Measurements from ENCODE around the gene DLX1.
"Not testable (repeated sequence)": the region's sequence is repeated elsewhere in the genome, so short reads cannot be mapped to it uniquely, and the experiment has no call there.

The DLX1 gene

DNA sequence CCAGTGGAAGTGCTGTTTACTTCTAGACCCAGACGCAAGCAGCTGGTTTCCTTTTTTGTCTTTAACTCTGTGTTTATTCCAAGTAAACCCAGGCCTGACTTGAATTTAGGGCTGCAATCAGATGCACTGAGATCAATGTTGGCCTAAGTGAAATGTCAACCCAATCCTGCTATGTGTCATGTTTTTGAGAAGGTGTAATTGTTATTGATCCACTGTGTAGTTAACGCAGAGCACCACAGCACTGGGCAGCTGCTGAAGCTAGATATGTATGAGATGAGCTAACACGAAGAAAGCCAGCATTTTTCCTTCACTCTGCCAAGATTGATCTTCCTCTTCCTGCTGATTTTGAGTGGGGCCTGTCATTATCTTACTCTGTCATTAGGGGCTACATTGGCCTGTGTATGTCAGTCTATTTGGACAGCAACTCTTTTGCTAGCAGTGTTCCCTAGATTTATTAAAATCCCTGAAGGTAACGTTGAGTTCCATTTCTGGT is 18.9 kb upstream of the DLX1 start:
- DNase-seq = no peak

DNA sequence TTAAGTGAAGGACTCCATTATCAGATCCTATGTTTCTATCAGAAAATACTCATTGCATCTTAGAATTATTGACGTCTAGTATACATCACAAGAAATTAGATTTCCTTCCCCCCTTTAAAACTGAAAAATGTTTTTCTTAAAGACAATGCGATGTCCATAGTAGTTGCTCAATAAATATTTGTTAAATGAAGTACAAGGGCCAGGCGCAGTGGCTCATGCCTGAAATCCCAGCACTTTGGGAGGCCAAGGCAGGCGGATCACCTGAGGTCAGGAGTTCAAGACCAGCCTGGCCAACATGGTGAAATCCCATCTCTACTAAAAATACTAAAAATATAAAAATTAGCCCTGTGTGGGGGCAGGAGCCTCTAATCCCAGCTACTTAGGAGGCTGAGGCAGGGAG is 17.4 kb upstream of the DLX1 start:
- DNase-seq = not testable (repeated sequence)

DNA sequence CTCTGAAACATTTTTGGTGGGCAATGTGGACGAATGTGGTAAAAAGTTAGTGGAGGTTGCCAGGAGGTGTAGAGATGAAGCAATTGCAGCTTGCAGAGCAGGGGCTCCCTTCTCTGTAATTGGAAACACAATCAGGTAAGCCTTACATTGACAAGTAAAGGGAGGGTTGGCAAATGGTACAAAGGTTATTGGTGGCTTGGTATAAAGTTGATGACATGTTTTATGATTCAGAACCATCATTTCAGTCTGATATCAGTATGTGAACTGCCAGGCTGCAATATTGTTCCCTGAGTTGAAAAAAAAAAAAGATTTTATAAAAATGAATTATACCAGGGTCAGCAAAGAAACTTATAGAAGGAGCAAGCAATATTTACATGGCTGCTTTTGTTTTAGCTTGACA is 14.4 kb upstream of the DLX1 start:
- DNase-seq = no peak

DNA sequence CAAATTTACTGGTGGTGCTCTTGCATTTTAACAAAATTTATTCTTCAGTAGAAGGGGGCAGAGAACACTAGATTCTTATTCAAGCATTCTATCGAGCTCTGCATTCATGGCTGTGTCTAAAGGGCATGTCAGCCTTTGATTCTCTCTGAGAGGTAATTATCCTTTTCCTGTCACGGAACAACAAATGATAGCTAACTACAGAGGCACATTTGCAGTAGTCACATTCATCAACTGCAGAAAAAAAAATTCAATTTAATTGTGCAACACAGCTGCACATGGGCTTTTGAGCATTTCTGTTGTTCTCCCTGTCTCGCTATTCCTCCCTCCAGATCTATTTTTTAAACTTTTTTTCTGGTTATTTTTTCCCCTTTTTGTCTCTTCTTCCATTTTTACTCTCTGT is 13.0 kb upstream of the DLX1 start:
- peak; percentile 84 for DNase-seq

GRCh38 chr2:172072706-172073105 is 12.6 kb upstream of the DLX1 start:
- peak; percentile 84 for DNase-seq

- no peak for DNase-seq
Measured at GRCh38 chr2:172073518-172073917, 11.8 kb upstream of the DLX1 start.

GRCh38 chr2:172074254-172074653 is 11.1 kb upstream of the DLX1 start:
- no peak for DNase-seq

DNA sequence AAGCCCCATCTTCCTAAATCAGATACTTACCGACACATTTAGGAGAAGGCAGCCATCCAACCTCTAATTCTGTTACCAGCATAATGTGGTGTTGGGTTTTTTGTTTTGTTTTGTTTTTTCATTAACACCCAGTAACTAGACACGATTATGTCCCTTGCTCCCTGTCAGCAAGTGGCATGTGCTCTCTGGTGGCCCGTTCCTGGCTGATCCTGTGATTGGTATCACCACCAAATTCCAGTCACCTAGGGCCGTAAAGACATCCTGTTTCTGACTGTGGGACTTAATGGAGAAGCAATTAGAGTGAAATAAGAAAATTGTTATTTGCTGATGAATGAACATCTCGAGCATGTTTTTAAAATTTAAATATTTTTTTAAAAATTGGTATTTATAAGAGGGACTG is 5.9 kb upstream of the DLX1 start:
- DNase-seq = no peak

GRCh38 chr2:172079838-172080640 is 5.3 kb upstream of the DLX1 start:
- no peak for DNase-seq

GRCh38 chr2:172080641-172081220 is 4.6 kb upstream of the DLX1 start:
- DNase-seq = no peak

- DNase-seq = no peak
Measured at GRCh38 chr2:172081221-172082022, 3.9 kb upstream of the DLX1 start.

- no peak for DNase-seq
Measured at GRCh38 chr2:172082105-172082943, 3.0 kb upstream of the DLX1 start.

GRCh38 chr2:172082944-172083627 is 2.2 kb upstream of the DLX1 start:
- DNase-seq = no peak

DNA sequence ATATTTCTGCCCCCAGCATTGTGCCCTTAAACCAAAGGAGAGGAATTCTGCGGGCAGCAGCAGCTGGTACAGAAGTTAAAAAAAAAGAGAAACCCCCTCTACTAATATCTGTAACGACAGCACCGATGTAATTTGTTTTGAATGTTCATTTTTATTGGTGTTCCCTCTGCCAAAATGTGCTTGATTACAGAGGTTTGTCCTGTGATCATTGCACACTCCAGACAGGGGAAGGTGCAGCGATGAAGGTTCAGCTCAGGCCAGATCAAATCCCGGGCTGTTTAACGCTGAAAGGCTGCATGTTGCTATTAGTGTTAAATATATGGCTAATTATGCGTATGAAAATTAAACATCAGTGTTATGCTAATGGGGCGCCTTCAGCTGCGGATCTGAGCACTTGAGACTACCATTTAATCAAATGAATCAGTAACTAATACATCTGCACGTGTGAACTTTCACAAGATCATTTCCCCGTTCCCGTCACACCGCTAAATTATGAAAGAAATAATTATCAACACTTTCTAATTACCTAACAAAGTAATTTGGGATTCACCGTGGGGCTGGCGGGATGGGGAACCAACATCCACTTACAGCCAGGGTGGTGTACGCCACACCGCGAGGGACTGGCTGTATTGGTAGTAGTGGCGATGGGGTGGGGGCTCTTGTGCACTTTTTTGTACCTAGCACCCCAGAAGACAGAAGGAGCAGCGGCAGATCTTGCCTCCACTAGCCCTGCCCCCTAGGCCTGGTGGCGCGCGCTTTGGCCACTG is 1.5 kb upstream of the DLX1 start:
- no peak for DNase-seq

- DNase-seq = no peak
Measured at GRCh38 chr2:172084395-172084644, 987 bp upstream of the DLX1 start.

DNA sequence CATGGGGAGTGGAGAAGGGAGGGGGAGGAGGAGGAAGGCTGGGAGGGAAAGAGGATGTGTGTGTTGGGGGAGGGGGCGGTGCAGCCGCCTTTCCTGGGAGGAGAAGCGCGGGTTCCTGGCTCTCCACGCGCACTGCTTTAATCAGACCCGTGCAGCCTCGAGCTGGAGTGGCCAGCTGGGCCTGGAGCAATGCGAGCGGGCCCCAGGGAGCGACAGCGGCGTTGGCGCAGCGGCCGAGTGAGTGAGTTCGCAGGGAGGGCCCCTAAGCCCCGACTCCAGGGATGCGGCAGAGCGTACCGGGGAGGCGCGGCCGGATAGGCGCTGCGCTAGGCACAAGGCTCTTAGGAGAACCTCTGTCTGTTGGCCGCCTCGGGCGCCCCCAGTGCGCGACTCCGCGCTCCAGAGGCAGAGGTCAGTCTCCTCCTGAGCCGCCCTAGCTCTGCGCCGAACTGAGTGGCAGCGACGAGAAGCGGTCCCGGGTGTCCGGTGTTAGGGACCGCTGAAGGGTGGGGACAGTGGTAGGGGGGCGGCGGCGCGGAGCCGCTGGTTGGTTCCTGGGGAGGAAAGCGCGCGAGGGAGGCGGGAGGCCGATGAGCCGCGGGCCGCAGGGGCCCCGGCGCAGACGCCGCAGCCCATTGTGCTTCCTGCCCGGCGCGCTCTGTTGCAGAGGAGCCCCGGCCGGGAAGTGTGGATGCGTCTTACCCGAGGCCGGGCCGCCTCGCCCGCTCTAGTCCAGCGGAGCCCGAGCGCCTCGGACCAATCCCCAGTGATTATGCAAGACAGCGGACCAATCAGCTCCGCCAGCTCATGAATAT is 455 bp upstream of the DLX1 start:
- peak; percentile 96 for DNase-seq

DNA sequence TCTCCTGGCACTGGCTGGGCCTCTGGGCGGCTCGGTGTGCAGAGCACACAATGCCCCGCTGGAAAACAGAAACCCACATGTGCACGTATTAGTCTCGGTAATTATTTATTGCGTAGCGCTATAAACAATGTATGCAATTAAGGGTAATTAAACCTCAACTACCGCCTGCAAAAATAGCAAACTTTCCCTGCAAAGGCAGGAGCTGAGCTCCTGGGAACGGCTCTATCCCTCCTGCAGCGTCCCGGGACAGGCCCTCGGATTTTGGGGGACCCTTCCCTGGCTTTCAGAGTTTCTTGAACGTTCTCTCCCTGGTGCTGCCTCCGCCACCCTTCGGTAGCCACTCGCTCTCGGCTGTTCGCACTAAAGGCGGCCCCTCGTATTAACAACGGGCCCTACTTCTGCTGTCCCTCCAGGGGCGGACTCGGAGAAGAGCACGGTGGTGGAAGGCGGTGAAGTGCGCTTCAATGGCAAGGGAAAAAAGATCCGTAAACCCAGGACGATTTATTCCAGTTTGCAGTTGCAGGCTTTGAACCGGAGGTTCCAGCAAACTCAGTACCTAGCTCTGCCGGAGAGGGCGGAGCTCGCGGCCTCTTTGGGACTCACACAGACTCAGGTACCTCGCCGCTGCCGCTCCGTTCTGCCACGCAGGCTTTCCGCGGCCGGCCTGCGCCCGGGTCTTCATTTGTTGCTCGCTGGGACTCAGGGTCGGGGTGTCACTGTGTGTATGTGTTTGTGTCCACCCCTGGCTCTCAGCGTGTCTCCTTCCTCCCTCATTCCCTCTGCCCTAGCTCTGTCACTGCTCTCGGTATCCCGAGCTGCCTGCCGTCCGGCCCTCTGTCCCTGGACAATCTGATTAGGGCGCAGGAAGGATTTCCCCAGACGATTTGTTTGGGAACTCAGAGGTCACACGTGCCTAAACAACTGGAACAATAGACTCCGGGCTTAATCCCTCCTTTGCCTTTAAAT is 1.2 kb downstream of the DLX1 start:
- DNase-seq = peak; percentile 69

DNA sequence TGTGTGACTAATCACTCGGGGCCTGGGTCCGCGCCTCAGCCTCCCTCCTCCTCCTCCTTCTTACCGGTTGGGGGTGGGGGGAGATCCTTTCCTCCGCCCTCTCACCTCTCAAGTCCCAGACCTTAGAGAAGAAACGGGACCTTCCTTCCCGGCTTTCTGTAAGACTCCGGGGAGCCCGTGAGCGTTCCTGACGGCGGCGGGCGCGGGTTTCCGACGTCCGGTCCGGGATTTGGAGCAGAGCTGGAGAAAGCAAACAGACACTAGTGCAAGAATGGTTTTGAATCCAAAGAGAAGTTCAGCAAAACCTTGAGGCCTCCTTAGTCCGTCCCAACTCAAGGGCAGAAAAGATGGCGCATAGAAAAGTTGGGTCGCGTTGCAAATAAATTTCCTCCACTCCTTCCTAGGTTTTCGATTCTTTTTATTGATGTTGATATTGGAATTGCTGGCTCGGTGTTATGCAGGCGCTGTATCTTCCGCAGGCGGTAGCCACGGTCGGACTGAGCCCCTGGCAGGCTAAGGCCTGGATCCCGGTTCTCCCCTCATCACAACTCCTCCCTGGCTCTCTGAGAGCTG is 2.0 kb downstream of the DLX1 start:
- DNase-seq = no peak

DNA sequence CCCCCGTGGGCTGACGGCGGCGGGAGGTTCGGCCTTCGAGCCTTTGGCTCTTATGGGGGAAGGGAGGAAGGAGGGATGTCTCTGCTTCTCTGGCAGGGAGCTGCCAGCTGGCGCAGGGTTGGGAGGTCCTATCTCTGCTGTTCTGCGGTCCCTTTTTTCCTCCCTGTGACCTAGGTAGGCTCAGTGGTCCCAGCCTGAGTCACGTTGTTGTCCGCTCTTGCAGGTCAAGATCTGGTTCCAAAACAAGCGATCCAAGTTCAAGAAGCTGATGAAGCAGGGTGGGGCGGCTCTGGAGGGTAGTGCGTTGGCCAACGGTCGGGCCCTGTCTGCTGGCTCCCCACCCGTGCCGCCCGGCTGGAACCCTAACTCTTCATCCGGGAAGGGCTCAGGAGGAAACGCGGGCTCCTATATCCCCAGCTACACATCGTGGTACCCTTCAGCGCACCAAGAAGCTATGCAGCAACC is 2.5 kb downstream of the DLX1 start:
- no peak for DNase-seq
